Natural killer cell (primary cell): ENCODE results near the gene WDFY4. TPM values are rescaled to one million over a fixed set of nuclear protein-coding genes. Genes with fewer than 3 reads are reported as not detected.

Source experiments
- ATAC-seq, 3 donors: fragments of 150-1000 bp in 2 of 3; fragments of 200-7000 bp in 1 of 3; cut with Tn5 transposase; 1 replicate in 1 of 3; 2 replicates in 2 of 3; pipeline ENCODE4 v1.10.0; 2021; ENCODE audit warnings: mild to moderate bottlenecking in 2 of 3, moderate library complexity in 2 of 3
- DNase-seq, 2 donors: peaks; one replicate each; pipeline versions ENCODE4 v3.0.0 to v3.0.0-alpha.2; 2013 to 2021; ENCODE audit warnings: mixed read lengths in 1 of 2
- H3K27ac ChIP-seq: one replicate; pipeline ENCODE4 v1.5.1; 2013; ENCODE audit warnings: mild to moderate bottlenecking, low read length
- H3K27me3 ChIP-seq: one replicate; pipeline ENCODE4 v1.6.1; 2013; ENCODE audit warnings: low read length; ENCODE audit not compliant: control insufficient read depth, insufficient read depth
- H3K36me3 ChIP-seq: one replicate; pipeline ENCODE4 v1.6.1; 2013; ENCODE audit warnings: low read length; ENCODE audit not compliant: control insufficient read depth, insufficient read depth
- H3K4me1 ChIP-seq: one replicate; pipeline ENCODE4 v1.6.1; 2013; ENCODE audit warnings: low read length; ENCODE audit not compliant: control insufficient read depth, insufficient read depth
- H3K4me3 ChIP-seq: one replicate; pipeline ENCODE4 v1.5.1; 2013; ENCODE audit warnings: low read length
- H3K9me3 ChIP-seq: one replicate; pipeline ENCODE4 v1.6.1; 2013; ENCODE audit warnings: low read length; ENCODE audit not compliant: control insufficient read depth, insufficient read depth
- H3K27ac Mint-ChIP-seq, 2 donors: one replicate each; pipeline ENCODE4 v1.8.0; 2022; ENCODE audit warnings: mild to moderate bottlenecking in 2 of 2, mixed read lengths in 2 of 2, moderate library complexity in 1 of 2
- H3K27me3 Mint-ChIP-seq, 2 donors: one replicate each; pipeline ENCODE4 v1.8.0; 2022; ENCODE audit warnings: low read depth in 2 of 2, mixed read lengths in 2 of 2
- H3K36me3 Mint-ChIP-seq: one replicate; pipeline ENCODE4 v1.8.0; 2022; ENCODE audit warnings: mixed read lengths
- H3K4me1 Mint-ChIP-seq, 2 donors: one replicate each; pipeline ENCODE4 v1.8.0; 2022; ENCODE audit warnings: mixed read lengths in 2 of 2
- H3K4me3 Mint-ChIP-seq: one replicate; pipeline ENCODE4 v1.8.0; 2022; ENCODE audit warnings: mild to moderate bottlenecking, moderate library complexity, mixed read lengths
- H3K9me3 Mint-ChIP-seq, 2 donors: one replicate each; pipeline ENCODE4 v1.8.0; 2022; ENCODE audit warnings: mixed read lengths in 2 of 2
- WGBS: methylation state at CpG from one replicate; pipeline ENCODE4 v1.1.7; 2013; ENCODE audit warnings: missing lambda C conversion rate; ENCODE audit not compliant: insufficient coverage; 5-methylcytosine and 5-hydroxymethylcytosine counted together
- intact Hi-C: fragments of 100-400 bp; cut with micrococcal nuclease; formaldehyde crosslinking; loops from one replicate; pipeline ENCODE4 v1.14.2; 2022
- total RNA-seq, 4 donors: library from RNA; stranded (reverse); fragments of 120-200 nt in 1 of 4; gene quantifications; one replicate each; pipeline versions ENCODE4 v1.2.3 to v1.2.4, GENCODE V29; 2013 to 2022
- TF ChIP-seq, protein P1 (sequence below): fragments of 200-600 bp; IDR thresholded peaks from one replicate; pipeline ENCODE4 v1.8.0; 2022; ENCODE audit warnings: antibody characterized with exemption

The WDFY4 gene
- total RNA-seq, 3 donors from 2014 or later (not counting 1 experiment from before 2014, with no cell fraction given) = 1.7 to 8.4 (median 3.5) TPM

DNA sequence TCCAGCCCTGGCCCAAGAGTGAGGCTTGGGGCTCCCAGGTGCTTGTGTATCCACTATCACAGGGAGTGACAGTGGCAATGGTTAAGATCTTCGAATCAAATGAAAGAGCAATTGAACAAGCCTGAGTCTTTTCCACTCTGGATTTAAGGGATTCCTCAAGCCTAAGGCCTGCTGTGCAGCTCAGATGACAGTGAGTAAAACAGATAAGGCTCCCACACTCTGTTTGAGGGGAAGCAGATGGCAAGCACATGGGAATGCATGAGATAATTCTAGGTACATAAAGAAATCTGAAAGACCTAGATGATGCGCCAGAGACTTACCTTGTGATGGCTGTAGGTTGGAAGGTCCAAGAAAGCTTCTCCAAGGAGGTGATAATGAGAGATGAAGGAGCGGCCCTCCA, 159.9 kb downstream of the WDFY4 start:
- Mint-ChIP-seq H3K36me3 (no peaks in the 10 kb centered on the region), H3K27me3 (peaks cover 0 to 2% of the 10 kb centered on the region in 2 donors), H3K27ac (no peak overlapping the region), H3K4me3 (no peak overlapping the region), H3K4me1 (no peaks in the 10 kb centered on the region), H3K9me3 (no peaks in the 10 kb centered on the region)
- no peak for ATAC-seq
- TF ChIP-seq, protein P1, sequence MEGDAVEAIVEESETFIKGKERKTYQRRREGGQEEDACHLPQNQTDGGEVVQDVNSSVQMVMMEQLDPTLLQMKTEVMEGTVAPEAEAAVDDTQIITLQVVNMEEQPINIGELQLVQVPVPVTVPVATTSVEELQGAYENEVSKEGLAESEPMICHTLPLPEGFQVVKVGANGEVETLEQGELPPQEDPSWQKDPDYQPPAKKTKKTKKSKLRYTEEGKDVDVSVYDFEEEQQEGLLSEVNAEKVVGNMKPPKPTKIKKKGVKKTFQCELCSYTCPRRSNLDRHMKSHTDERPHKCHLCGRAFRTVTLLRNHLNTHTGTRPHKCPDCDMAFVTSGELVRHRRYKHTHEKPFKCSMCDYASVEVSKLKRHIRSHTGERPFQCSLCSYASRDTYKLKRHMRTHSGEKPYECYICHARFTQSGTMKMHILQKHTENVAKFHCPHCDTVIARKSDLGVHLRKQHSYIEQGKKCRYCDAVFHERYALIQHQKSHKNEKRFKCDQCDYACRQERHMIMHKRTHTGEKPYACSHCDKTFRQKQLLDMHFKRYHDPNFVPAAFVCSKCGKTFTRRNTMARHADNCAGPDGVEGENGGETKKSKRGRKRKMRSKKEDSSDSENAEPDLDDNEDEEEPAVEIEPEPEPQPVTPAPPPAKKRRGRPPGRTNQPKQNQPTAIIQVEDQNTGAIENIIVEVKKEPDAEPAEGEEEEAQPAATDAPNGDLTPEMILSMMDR = no peak
- H3K9me3 ChIP-seq = no peaks in the 10 kb centered on the region
- 85% methylated on average over 3 of the region's 3 CpGs for WGBS
- H3K4me1 ChIP-seq = no peaks in the 10 kb centered on the region
- no peaks in the 10 kb centered on the region for H3K27me3 ChIP-seq
- H3K36me3 ChIP-seq = no peaks in the 10 kb centered on the region
- DNase-seq = no peak
- no peak overlapping the region for H3K27ac ChIP-seq
- H3K4me3 ChIP-seq = no peak overlapping the region
- intact Hi-C loops = no loop called here

DNA sequence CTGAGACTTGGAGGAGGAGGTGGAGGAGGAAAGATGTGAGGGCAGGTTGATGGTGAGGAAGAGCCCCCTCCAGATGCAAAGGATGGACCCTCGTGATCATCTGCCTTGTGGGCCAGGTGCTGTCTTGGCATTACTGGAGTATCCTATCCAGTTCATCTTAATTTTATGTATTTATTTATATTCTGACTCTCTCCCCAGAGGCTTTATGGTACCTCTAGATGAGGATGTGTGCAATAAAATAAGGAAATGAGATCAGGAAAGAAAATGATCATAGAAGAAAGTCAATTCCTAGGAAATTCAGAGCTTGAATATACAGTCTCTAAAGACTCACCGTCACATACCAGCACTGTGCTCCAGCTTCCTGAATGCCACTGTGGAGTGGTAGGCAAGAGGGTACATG, 160.8 kb downstream of the WDFY4 start:
- no peaks in the 10 kb centered on the region for H3K9me3 Mint-ChIP-seq
- 71% methylated on average over 1 of the region's 2 CpGs for WGBS
- H3K27ac Mint-ChIP-seq = no peak overlapping the region
- Histone ChIP-seq H3K4me3 (no peak overlapping the region), H3K9me3 (no peaks in the 10 kb centered on the region), H3K36me3 (no peaks in the 10 kb centered on the region), H3K27me3 (no peaks in the 10 kb centered on the region), H3K27ac (no peak overlapping the region), H3K4me1 (no peaks in the 10 kb centered on the region)
- H3K4me1 Mint-ChIP-seq = no peaks in the 10 kb centered on the region
- no peaks in the 10 kb centered on the region for H3K36me3 Mint-ChIP-seq
- ATAC-seq (no peak), DNase-seq (no peak)
- peaks cover 0 to 11% of the 10 kb centered on the region in 2 donors for H3K27me3 Mint-ChIP-seq
- TF ChIP-seq, protein P1 = no peak
- intact Hi-C loops = no loop called here
- no peak overlapping the region for H3K4me3 Mint-ChIP-seq

DNA sequence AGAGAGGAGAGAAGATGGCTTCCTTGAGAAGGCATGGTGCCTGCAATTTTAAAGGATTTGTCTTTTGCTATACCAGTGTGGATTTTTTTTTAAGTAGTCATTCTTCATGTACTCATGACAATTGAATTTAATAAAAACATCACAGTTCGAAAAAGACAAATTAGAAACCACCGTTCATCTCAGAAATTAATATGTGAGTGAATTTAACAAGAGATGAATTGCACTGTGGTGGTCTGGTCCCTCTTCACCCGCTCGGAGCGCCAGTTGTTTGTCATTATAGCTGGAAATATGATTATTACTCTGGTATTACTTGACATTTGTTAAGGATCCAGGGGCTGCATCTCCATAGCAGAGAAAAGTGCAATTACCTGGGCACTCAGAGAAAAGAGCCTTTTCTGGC, 163.0 kb downstream of the WDFY4 start:
- Histone ChIP-seq H3K4me1 (no peaks in the 10 kb centered on the region), H3K36me3 (no peaks in the 10 kb centered on the region), H3K9me3 (no peaks in the 10 kb centered on the region), H3K27me3 (no peaks in the 10 kb centered on the region), H3K27ac (no peak overlapping the region), H3K4me3 (no peak overlapping the region)
- no peak overlapping the region for H3K27ac Mint-ChIP-seq
- H3K36me3 Mint-ChIP-seq = no peaks in the 10 kb centered on the region
- no peaks in the 10 kb centered on the region for H3K4me1 Mint-ChIP-seq
- ATAC-seq = no peak
- no peak overlapping the region for H3K4me3 Mint-ChIP-seq
- intact Hi-C loops = no loop called here
- TF ChIP-seq, protein P1 = no peak
- DNase-seq = no peak
- H3K9me3 Mint-ChIP-seq = no peaks in the 10 kb centered on the region
- peaks cover 0 to 15% of the 10 kb centered on the region in 2 donors for H3K27me3 Mint-ChIP-seq
- 90% methylated on average over 5 of the region's 5 CpGs for WGBS

DNA sequence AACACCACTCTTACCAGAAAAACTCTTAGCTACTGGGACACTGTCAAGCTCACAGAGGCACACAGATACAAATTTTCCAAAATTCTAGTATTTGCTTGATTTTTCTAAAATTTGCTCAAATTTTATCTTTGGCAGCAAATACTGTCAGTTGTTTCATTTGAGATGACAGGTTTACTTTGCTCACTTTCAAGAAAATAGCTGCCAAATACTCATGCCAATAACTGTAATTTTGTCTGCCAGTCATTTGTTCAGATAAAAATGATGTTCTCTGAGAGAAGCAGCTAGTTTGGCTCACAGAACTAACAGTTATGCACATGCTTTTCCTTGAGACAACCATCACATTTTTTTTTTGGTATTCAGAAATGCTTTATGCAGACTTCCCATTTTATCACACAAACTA, 172.2 kb downstream of the WDFY4 start:
- Mint-ChIP-seq H3K27me3 (peaks cover 9 to 10% of the 10 kb centered on the region in 2 donors), H3K4me1 (no peaks in the 10 kb centered on the region), H3K36me3 (no peaks in the 10 kb centered on the region), H3K27ac (no peak overlapping the region), H3K4me3 (no peak overlapping the region), H3K9me3 (peaks cover 0 to 2% of the 10 kb centered on the region in 2 donors)
- Histone ChIP-seq H3K36me3 (no peaks in the 10 kb centered on the region), H3K27ac (no peak overlapping the region), H3K4me3 (no peak overlapping the region), H3K4me1 (no peaks in the 10 kb centered on the region), H3K9me3 (no peaks in the 10 kb centered on the region), H3K27me3 (no peaks in the 10 kb centered on the region)
- intact Hi-C loops = no loop called here
- TF ChIP-seq, protein P1 = no peak
- DNase-seq (no peak), ATAC-seq (no peak)
